KOPT-K1 (cell line): ENCODE data around the gene ARFGEF3.
"Not testable (repeated sequence)": the region's sequence is repeated elsewhere in the genome, so short reads cannot be mapped to it uniquely, and the experiment has no call there.

ENCODE experiments used
- H3K27ac ChIP-seq: fragments of 200-600 bp; sonication (generic); 2 replicates; pipeline ENCODE4 v1.5.1; 2016; ENCODE audit warnings: antibody characterized with exemption, mild to moderate bottlenecking, low read depth, low read length; ENCODE audit not compliant: poor library complexity, severe bottlenecking
- H3K36me3 ChIP-seq: fragments of 200-600 bp; sonication (generic); 2 replicates; pipeline ENCODE4 v1.5.1; 2017; ENCODE audit warnings: antibody characterized with exemption, mild to moderate bottlenecking, low read length, moderate library complexity; ENCODE audit not compliant: insufficient read depth
- H3K9me3 ChIP-seq: fragments of 200-600 bp; sonication (generic); 2 replicates; pipeline ENCODE4 v1.5.1; 2017; ENCODE audit warnings: antibody characterized with exemption, low read length, mild to moderate bottlenecking; ENCODE audit not compliant: insufficient read depth, poor library complexity, severe bottlenecking

The ARFGEF3 gene

GRCh38 chr6:138286698-138287097 lies 125.0 kb downstream of the ARFGEF3 start:
- no peak overlapping the region for H3K27ac ChIP-seq
- no peaks in the 10 kb centered on the region for H3K9me3 ChIP-seq
- H3K36me3 ChIP-seq: no peaks in the 10 kb centered on the region

- H3K9me3 ChIP-seq: no peaks in the 10 kb centered on the region
- no peak overlapping the region for H3K27ac ChIP-seq
These were observed 125.6 kb downstream of the ARFGEF3 start for GRCh38 chr6:138287144-138287955.

GRCh38 chr6:138288428-138289085 lies 126.8 kb downstream of the ARFGEF3 start:
- not testable (repeated sequence) for H3K27ac ChIP-seq, H3K9me3 ChIP-seq, H3K36me3 ChIP-seq

More at GRCh38 chr6:138287144-138287955, 125.6 kb downstream of the ARFGEF3 start:
- no peaks in the 10 kb centered on the region for H3K36me3 ChIP-seq

- no peak overlapping the region for H3K27ac ChIP-seq
These were observed 128.0 kb downstream of the ARFGEF3 start for GRCh38 chr6:138289739-138290138.

GRCh38 chr6:138290423-138290962 lies 128.8 kb downstream of the ARFGEF3 start:
- H3K9me3 ChIP-seq: no peaks in the 10 kb centered on the region
- H3K27ac ChIP-seq: no peak overlapping the region
- no peaks in the 10 kb centered on the region for H3K36me3 ChIP-seq

More at GRCh38 chr6:138289739-138290138, 128.0 kb downstream of the ARFGEF3 start:
- Histone ChIP-seq H3K9me3 (no peaks in the 10 kb centered on the region), H3K36me3 (no peaks in the 10 kb centered on the region)

- H3K27ac ChIP-seq: no peak overlapping the region
- H3K36me3 ChIP-seq: no peaks in the 10 kb centered on the region
- no peaks in the 10 kb centered on the region for H3K9me3 ChIP-seq
These were observed 129.5 kb downstream of the ARFGEF3 start for GRCh38 chr6:138291036-138291848.

GRCh38 chr6:138291849-138292181 lies 130.1 kb downstream of the ARFGEF3 start:
- Histone ChIP-seq H3K27ac (no peak overlapping the region), H3K9me3 (no peaks in the 10 kb centered on the region), H3K36me3 (no peaks in the 10 kb centered on the region)

GRCh38 chr6:138292482-138292881 lies 130.7 kb downstream of the ARFGEF3 start:
- H3K27ac ChIP-seq: no peak overlapping the region
- no peaks in the 10 kb centered on the region for H3K36me3 ChIP-seq
- H3K9me3 ChIP-seq: no peaks in the 10 kb centered on the region

GRCh38 chr6:138293428-138294395 lies 132.0 kb downstream of the ARFGEF3 start:
- Histone ChIP-seq H3K9me3 (no peaks in the 10 kb centered on the region), H3K27ac (no peak overlapping the region), H3K36me3 (no peaks in the 10 kb centered on the region)

GRCh38 chr6:138296381-138296780 lies 134.6 kb downstream of the ARFGEF3 start:
- no peak overlapping the region for H3K27ac ChIP-seq
- no peaks in the 10 kb centered on the region for H3K36me3 ChIP-seq

GRCh38 chr6:138296786-138297185 lies 135.0 kb downstream of the ARFGEF3 start:
- no peaks in the 10 kb centered on the region for H3K36me3 ChIP-seq
- H3K9me3 ChIP-seq: no peaks in the 10 kb centered on the region
- H3K27ac ChIP-seq: no peak overlapping the region

More at GRCh38 chr6:138296381-138296780, 134.6 kb downstream of the ARFGEF3 start:
- H3K9me3 ChIP-seq: no peaks in the 10 kb centered on the region

GRCh38 chr6:138297761-138298298 lies 136.1 kb downstream of the ARFGEF3 start:
- Histone ChIP-seq H3K36me3 (no peaks in the 10 kb centered on the region), H3K27ac (no peak overlapping the region)

GRCh38 chr6:138300469-138300868 lies 138.7 kb downstream of the ARFGEF3 start:
- Histone ChIP-seq H3K27ac (no peak overlapping the region), H3K36me3 (no peaks in the 10 kb centered on the region), H3K9me3 (no peaks in the 10 kb centered on the region)

More at GRCh38 chr6:138297761-138298298, 136.1 kb downstream of the ARFGEF3 start:
- no peaks in the 10 kb centered on the region for H3K9me3 ChIP-seq

GRCh38 chr6:138302554-138302953 lies 140.8 kb downstream of the ARFGEF3 start:
- no peaks in the 10 kb centered on the region for H3K36me3 ChIP-seq
- H3K27ac ChIP-seq: no peak overlapping the region
- H3K9me3 ChIP-seq: no peaks in the 10 kb centered on the region
